Erythroblast (primary cell): ENCODE data around the gene SLC45A1.

ENCODE experiments used
- DNase-seq, 2 experiments: peaks; one replicate each; lab custom pipeline; 2025; lab: John Stamatoyannopoulos, UW
- GATA1 ChIP-seq: IDR thresholded peaks from 2 replicates; pipeline ENCODE4 v1.6.1; 2011; ENCODE audit warnings: low read depth, mild to moderate bottlenecking, control low read depth, low read length, moderate library complexity
- POLR2A ChIP-seq: IDR thresholded peaks from 2 replicates; pipeline ENCODE4 v1.6.1; 2011; ENCODE audit warnings: mild to moderate bottlenecking, low read length

SLC45A1 gene

DNA sequence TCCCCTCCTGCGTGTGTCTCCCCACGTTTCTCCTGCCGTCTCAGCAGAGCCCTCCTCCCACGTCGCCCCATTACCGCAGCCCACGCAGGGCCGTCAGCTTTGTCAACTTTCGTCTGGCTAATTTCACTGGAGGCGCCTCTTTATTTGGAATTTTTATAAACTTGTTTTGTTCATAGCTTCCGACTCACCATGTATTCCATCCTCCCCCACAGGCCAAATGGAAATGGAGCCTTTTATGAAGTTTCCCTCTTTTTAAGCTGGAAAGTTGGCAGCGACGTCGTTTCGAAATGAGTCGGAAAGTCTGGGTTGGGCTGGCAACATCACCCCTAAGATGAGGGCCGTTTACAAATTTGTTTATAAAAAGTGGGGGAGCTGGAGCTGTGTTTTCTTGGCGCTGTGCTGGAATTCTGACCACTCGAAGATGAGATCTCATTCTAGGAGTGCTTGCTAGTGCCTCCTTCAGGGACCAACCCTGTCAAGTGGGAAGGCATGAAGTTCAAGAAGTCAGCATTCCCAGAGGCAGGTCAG, 23.7 kb upstream of the SLC45A1 start:
- DNase-seq, result no peak

DNA sequence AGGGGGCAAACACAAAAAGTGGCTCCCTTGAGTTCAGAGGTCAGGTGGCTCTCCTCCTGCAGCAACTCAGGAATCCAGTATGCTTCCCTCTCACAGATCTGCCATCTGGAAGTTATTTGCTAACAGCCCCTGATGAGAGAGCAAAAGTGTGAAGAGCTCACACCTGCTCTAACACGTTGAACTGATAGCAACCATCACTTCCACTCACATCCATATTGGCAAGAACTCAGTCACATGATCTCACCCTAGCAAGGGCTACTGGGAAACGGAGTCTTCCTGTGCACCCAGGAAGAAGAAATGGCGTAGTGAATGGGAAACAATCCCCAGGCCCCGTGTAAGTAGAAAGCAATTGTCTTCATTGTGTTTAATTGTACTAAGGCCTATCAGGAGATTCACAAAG, 20.7 kb upstream of the SLC45A1 start:
- DNase-seq, result no peak
- TF ChIP-seq POLR2A, result no peak
- TF ChIP-seq GATA1, result no peak

More for the DNA sequence above, 23.7 kb upstream of the SLC45A1 start:
- TF ChIP-seq GATA1, result no peak
- no peak for TF ChIP-seq POLR2A

DNA sequence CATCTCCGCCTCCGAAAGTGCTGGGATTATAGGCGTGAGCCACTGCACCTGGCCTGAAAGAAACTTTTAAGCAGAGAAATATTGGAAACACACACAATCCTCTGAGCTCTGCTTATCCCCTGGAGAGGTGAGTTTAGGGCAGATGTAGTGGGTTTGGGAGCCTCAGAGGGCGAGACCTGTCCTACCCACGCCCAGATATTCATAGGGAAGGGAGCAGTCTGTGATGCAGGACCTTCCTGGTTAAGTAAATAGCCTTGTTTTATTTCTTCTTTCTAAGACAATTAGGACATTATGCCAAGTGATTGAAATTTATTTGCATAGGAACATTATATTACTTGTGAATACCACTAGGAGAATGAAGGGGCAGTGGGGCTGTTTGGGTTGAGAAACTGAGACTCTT, 18.0 kb upstream of the SLC45A1 start:
- TF ChIP-seq POLR2A (no peak), GATA1 (no peak)
- DNase-seq, result no peak

DNA sequence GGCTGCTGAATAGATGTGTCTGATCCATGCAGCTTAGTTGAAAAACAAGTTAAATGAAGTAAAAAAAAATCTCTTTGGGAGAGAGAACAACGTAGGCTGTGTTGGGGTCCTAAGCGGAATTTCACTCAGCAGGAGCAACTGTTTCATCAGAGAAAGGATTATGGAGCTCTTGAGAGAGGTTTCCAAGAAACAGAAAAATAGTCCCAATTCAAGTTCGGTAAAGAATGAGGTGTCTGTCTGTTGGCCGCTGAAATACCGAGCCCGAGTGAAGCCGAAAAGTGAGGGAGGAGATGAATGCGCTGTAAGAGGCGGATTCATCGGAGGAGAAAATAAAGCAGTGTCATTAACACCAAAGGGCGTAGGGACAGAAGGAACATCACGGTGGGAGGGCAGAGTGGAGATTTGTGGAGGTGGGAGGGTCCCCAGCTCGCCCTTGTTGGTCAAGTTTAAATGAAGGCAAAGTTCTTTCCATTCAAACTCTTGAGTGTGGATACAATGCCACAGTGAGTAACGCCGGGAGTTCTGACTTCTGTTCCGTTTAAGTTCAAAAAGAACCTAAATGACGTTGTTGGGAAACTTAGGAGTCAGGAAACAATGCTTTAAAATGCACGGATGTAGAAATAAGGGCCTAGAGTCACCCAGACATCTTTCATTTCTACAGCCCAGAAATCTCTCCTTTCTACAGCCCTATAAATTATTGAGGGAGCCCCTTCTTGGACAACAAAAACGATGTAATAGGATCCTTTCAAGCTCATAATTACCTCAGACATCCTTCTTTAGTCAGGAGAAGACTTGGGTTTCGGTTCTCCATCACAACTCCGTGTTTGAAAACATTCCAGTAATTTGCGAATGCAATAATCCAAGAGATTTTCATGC, 15.6 kb upstream of the SLC45A1 start:
- TF ChIP-seq GATA1 (no peak), POLR2A (no peak)
- no peak for DNase-seq

DNA sequence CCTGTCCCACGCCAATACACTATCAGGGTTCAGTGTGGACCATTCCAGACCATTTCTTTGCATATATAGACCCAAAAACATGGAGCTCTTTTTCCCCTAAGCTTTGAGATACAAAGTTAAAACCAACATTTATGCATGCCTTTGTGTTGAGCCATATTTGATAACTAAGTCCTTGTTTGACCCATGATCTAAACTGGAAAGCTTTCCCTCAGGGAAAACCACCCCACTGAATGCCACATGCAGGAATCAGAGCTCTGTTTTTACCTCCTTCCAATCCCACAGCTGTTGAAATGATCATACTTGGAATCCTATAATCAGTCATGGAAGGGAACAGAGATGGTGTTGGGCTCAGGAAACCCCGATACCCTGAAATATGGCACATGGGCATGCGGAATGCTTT, 14.8 kb upstream of the SLC45A1 start:
- no peak for TF ChIP-seq POLR2A
- TF ChIP-seq GATA1, result no peak
- no peak for DNase-seq

DNA sequence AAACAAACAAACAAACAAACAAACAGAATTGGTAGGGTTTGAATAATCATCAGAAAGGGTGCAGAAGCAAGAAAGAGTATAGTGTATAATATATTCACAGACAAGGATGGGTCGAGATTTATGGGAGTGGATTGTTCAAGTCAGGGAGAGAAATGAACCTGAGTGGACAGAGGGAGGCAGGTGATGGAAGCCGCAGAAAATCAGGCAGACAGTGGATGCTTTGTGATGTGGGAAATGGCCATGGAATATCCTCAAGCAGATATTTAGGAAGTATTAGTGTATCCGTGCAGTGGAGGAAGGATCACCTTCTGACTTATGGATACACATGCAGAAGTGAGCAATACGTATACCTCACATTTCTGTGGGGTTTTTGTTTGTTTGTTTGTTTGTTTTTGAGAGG, 14.0 kb upstream of the SLC45A1 start:
- no peak for TF ChIP-seq POLR2A
- TF ChIP-seq GATA1, result no peak
- DNase-seq, result no peak

DNA sequence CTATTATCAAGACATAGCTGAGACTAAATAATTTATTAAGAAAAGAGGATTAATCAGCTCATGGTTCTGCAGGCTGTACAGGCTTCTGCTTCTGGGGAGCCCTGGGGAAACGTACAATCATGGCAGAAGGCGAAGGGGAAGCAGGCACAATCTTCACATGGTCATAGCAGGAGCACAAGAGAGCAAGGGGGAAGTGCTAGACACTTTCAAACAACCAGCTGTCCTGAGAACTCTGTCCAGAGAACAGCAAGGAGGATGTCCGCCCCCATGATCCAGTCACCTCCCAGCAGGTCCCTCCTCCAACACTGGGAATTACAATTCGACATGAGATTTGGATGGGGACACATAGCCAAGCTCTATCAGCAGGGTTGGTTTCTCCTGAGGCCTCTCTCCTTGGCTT, 10.3 kb upstream of the SLC45A1 start:
- no peak for TF ChIP-seq GATA1
- TF ChIP-seq POLR2A, result no peak
- no peak for DNase-seq

DNA sequence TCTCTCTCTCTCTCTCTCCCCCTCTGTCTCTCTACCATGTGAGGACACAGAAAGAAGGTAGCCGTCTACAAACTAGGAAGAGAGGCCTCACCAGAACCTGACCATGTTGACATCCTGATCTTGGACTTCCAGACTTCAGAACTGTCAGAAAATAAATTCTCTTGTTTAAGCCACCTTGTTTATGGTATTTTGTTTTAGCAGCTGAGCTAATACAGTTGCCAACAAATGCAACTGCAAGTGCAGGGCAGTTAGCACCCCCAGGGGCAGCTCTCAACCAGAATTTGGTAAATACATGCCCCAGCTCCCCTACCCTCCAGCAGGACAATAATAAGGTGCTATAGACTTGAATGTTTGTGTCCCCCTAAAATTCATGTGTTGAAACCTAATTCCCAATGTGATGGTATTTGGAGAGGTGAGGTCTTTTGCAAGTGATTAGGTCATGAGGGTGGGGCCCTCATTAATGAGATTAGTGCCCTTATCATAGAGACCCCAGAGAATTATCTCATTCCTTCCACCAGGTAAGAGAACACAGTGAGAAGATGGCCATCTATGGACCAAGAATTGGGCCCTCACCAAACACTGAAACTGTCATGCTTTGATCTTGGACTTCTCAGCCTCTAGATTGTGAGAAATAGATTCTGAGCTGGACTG, 6.7 kb upstream of the SLC45A1 start:
- no peak for DNase-seq
- TF ChIP-seq GATA1 (no peak), POLR2A (no peak)

DNA sequence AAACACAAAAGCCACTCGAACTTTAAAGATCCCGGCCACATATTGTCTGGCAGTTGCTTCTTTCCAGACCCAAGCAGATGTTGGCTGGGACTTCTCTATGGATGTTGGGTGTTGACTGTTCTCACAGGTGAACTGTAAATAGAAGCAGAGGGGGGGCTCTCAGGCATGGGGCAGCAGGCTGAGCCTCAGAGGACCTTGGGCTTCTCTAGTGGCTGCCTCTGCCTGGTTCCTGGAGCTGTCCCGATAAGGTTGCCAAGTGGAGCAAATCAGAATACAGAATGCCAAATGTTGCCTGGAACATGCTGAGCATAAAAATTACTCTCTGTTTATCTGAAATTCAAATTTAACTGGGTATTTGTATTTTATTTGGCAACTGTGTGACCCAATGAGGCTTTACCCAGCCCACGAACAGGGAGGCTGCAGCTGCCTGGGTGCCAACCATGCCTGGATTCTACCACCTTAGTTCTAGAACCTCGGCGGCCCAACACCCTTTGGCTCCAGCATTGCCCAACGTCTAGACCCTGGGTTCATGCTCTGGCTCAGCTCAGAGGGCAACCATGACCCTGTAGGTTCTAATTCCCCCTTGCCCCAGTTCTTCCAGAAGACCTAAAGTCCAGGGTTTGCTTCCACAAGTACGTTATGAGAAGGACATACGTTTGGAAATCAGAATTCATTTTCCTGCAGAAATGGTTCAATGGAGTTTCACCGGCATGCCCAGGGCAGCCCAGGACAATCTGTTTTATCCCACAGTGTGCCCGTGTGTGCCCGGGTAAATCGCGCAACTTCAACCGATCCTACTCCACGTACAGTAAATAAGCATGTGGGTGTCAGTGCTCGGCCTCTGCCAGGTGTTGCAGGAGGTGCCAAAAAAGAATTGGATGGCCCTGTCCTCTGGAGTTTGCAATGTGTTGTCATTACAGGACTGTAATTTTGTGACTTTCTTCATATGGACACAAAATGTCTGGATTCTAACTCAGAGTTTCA, 5.4 kb upstream of the SLC45A1 start:
- DNase-seq, result no peak
- TF ChIP-seq POLR2A (no peak), GATA1 (no peak)

DNA sequence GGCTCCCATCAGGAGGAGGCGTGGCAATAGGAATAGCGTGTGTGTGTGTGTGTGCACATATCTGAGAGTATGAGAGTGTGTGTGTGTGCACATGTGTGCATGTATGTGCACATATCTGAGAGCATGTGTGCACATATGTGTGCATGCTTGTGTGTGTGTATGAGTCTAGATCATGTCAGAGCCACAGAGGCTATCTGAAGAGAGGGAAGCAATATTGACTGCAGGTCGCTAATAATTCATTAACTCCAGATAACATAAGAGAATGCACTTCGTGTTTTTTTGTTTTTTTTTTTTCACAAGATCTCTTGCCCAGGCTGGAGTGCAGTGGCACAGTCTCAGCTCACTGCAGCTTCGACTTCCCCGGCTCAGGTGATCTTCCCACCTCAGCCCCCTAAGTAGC, 4.7 kb upstream of the SLC45A1 start:
- no peak for DNase-seq
- no peak for TF ChIP-seq GATA1
- TF ChIP-seq POLR2A, result no peak

DNA sequence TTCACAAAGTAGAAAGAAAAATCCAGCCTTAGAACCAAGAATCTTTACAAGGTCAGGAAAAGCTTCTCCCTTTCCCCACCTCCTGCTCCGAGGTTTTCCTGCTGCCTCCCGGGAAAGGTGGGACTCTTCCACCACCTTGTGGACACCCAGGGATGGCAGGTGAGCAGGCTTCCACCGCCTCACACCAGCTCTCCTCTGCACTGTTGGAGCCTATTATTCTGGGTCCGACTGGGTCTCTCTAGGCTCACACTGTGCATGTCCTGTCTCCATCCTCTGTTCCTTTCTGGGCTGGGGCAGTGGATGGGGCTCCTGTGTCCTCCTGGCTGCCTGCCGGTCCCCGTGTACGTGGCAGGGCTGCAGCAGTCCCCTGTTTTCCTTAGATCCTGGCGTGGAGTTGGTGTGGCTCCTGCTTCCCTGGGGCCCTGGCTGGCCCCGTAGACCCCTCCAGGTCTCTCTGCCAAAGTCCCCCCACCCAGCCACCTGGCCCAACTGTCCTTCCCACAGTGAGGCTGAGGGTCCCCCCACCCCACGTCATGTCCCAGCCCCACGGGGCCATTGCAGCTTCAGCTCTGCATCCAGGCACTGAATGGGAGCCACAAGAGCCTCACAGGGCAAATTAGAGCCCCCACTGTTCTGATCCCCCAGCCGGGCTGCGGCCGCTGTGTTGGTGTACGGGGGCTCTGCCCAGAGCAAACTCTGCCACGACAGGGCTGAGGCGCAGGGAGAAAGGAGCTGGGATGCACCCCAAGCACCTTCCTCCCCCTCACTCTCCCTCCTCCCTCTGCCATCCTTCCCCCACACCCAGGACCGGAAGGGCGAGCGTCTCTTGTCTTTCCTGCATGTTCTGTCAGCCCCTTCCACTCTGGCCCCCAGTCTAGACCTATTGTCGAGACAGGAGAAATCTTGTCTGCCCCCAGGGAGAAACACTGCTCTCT, 3.3 kb upstream of the SLC45A1 start:
- TF ChIP-seq POLR2A (no peak), GATA1 (no peak)
- peak in 1 of 2 experiments; percentile 22 for DNase-seq
